Gastrocnemius medialis (tissue), 4 donors: ENCODE results near the gene SVEP1. TPM values are rescaled to one million over a fixed set of nuclear protein-coding genes. Genes with fewer than 3 reads are reported as not detected.
A peak's percentile ranks its signal among the peaks of the same experiment; 100 is the strongest.

ENCODE experiments used
- ATAC-seq, 2 donors: fragments of 150-250 bp; one replicate each; pipeline ENCODE4 v1.9.1; 2016
- DNase-seq, 2 donors: peaks; one replicate each; pipeline ENCODE4 v3.0.0-alpha.2; 2019
- H3K27ac ChIP-seq, 4 donors: fragments of 200-600 bp; sonication (generic); 1 replicate in 1 of 4; 2 replicates in 3 of 4; pipeline ENCODE4 v1.5.1; 2016 to 2018; ENCODE audit warnings: mild to moderate bottlenecking in 2 of 4, moderate library complexity in 1 of 4
- H3K27me3 ChIP-seq, 3 donors: fragments of 200-600 bp; sonication (generic) in 2 of 3; 1 replicate in 1 of 3; 2 replicates in 2 of 3; pipeline versions ENCODE4 v1.5.1 to v1.6.0; 2016 to 2019; ENCODE audit warnings: mild to moderate bottlenecking in 1 of 3, moderate library complexity in 1 of 3
- H3K36me3 ChIP-seq, 2 donors: fragments of 200-600 bp; sonication (generic) in 1 of 2; one replicate each; pipeline ENCODE4 v1.5.1; 2017 to 2018
- H3K4me1 ChIP-seq, 2 donors: fragments of 200-600 bp; sonication (generic) in 1 of 2; one replicate each; pipeline ENCODE4 v1.5.1; 2016 to 2017; ENCODE audit warnings: mild to moderate bottlenecking in 2 of 2
- H3K4me3 ChIP-seq, 4 donors: fragments of 200-600 bp; sonication (generic) in 3 of 4; 1 replicate in 1 of 4; 2 replicates in 3 of 4; pipeline ENCODE4 v1.5.1; 2016 to 2019; ENCODE audit warnings: mild to moderate bottlenecking in 2 of 4
- H3K9me3 ChIP-seq, 3 donors: fragments of 200-600 bp; sonication (generic) in 2 of 3; 1 replicate in 1 of 3; 2 replicates in 2 of 3; pipeline ENCODE4 v1.5.1; 2016 to 2019
- CTCF ChIP-seq, 5 experiments: fragments of 450-650 bp in 3 of 5; fragments of 200-600 bp in 2 of 5; sonication (generic) in 2 of 5; IDR thresholded peaks in 4 of 5; conservative IDR thresholded peaks in 1 of 5; 1 replicate in 4 of 5; 2 replicates in 1 of 5; pipeline ENCODE4 v1.5.1; 2016 to 2019; ENCODE audit warnings: antibody characterized with exemption in 5 of 5, mild to moderate bottlenecking in 3 of 5, moderate library complexity in 3 of 5
- POLR2A ChIP-seq, 2 donors: fragments of 450-650 bp; IDR thresholded peaks; one replicate each; pipeline ENCODE4 v1.6.1; 2017; ENCODE audit warnings: antibody characterized with exemption in 2 of 2, mild to moderate bottlenecking in 2 of 2, moderate library complexity in 2 of 2
- in situ Hi-C, 4 donors: fragments of 200-750 bp; cut with MboI; loops; one replicate each; pipeline versions ENCODE4 v1.15.0 to v1.8.0; 2017; ENCODE audit warnings: low sequenced_read_pairs in 4 of 4
- intact Hi-C: fragments of 100-400 bp; cut with DNase I; formaldehyde crosslinking; loops from one replicate; pipeline ENCODE4 v1.15.1; 2023; ENCODE audit warnings: low total_unique reads
- total RNA-seq, 4 donors: library from RNA; depleted of rRNA; stranded (reverse); fragments of >200 nt; gene quantifications; one replicate each; pipeline versions ENCODE4 v1.1.0 to v1.2.3, GENCODE V29; 2016

Gene SVEP1
- total RNA-seq, 4 donors from 2014 or later: 3.8 to 10.3 (median 6.5) TPM

DNA sequence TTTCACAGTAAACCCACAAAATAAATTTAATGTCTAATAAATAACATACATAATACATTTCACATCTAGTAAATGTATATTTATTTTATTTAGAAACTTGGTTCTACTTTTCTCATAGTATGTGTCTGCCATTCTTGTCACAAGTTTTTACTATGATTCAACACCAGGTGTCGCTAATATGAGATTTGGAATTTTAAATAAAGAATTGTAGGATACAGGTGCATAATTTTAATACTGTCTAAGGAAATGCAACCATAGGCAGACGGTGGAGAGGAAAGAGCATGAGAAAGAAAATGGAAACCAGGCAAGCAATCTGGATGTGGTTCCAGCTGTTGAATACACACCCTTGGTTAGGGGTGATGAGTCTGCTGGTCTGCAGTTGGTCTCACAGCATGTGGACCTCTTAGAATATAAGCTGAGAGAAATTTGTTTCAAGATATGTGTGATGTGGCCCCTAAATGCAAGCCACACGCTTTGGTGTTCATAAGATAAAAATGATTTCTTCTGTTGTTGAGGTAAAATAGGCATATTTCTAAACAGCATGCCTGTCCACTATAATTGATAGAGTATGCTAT lies 127.2 kb downstream of the SVEP1 start:
- no peaks in the 10 kb centered on the region for H3K27me3 ChIP-seq
- intact Hi-C loops: loop anchor here (5.0 kb wide), 1 partner anchor 170 kb away; no protein-coding TSS in a partner anchor
- H3K27ac ChIP-seq: no peak overlapping the region
- no peaks in the 10 kb centered on the region for H3K9me3 ChIP-seq
- DNase-seq: no peak
- H3K4me3 ChIP-seq: no peak overlapping the region
- H3K36me3 ChIP-seq: no peaks in the 10 kb centered on the region
- no peak for TF ChIP-seq POLR2A (IDR thresholded peaks at IDR 0.05)
- peak in 1 of 5 experiments; percentile 9 for TF ChIP-seq CTCF (IDR thresholded peaks at IDR 0.05 in 4 of 5, conservative IDR thresholded peaks at IDR 0.05 in 1 of 5)
- no peaks in the 10 kb centered on the region for H3K4me1 ChIP-seq
- no peak for ATAC-seq
- in situ Hi-C loops: loop anchor here in 1 of 4 donors (10.0 kb wide), 1 partner anchor 172 kb away; no protein-coding TSS in a partner anchor

GRCh38 chr9:110451726-110452125 lies 127.8 kb downstream of the SVEP1 start:
- H3K9me3 ChIP-seq: no peaks in the 10 kb centered on the region
- intact Hi-C loops: loop anchor here (5.0 kb wide), 1 partner anchor 171 kb away; no protein-coding TSS in a partner anchor
- no peaks in the 10 kb centered on the region for H3K36me3 ChIP-seq
- DNase-seq (no peak), ATAC-seq (no peak)
- in situ Hi-C loops: loop anchor here in 1 of 4 donors (10.0 kb wide), 1 partner anchor 173 kb away; no protein-coding TSS in a partner anchor
- H3K27ac ChIP-seq: no peak overlapping the region
- no peaks in the 10 kb centered on the region for H3K27me3 ChIP-seq
- H3K4me1 ChIP-seq: no peaks in the 10 kb centered on the region
- H3K4me3 ChIP-seq: no peak overlapping the region
- TF ChIP-seq POLR2A (IDR thresholded peaks at IDR 0.05): no peak
- no peak for TF ChIP-seq CTCF (IDR thresholded peaks at IDR 0.05 in 4 of 5, conservative IDR thresholded peaks at IDR 0.05 in 1 of 5)

- TF ChIP-seq CTCF (IDR thresholded peaks at IDR 0.05 in 4 of 5, conservative IDR thresholded peaks at IDR 0.05 in 1 of 5) (no peak), POLR2A (IDR thresholded peaks at IDR 0.05) (no peak)
- intact Hi-C loops: no loop called here
Observed at GRCh38 chr9:110447476-110447875, 132.1 kb downstream of the SVEP1 start.

DNA sequence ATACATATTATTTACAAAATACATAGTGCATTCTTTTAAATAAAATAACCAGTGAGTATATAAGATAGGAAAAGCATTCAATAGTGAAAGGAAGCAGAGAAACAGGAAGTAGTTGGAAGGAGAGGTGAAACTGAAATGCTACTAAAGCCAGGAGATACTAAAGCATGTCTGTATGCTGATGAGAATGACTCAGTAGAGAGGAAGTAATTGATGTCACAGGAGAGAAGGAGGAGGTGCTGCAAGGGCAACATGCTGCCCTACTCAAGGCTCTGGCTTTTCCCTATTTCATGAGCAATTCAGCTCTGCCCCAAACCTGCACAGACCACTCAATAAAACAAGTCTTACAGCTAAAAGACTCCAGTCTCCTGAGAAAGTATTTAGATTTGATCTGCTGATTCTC lies 133.4 kb downstream of the SVEP1 start:
- no peak for DNase-seq
- no peak overlapping the region for H3K27ac ChIP-seq
- no peak overlapping the region for H3K4me3 ChIP-seq
- H3K4me1 ChIP-seq: no peaks in the 10 kb centered on the region
- H3K36me3 ChIP-seq: no peaks in the 10 kb centered on the region
- in situ Hi-C loops (loop anchor here in 1 of 4 donors (25.0 kb wide), 1 partner anchor 141 kb away; the partner anchor contains the start of gene SVEP1), intact Hi-C loops (no loop called here)
- TF ChIP-seq CTCF (IDR thresholded peaks at IDR 0.05 in 4 of 5, conservative IDR thresholded peaks at IDR 0.05 in 1 of 5) (no peak), POLR2A (IDR thresholded peaks at IDR 0.05) (no peak)
- no peaks in the 10 kb centered on the region for H3K27me3 ChIP-seq
- no peaks in the 10 kb centered on the region for H3K9me3 ChIP-seq
- no peak for ATAC-seq

More at GRCh38 chr9:110447476-110447875, 132.1 kb downstream of the SVEP1 start:
- Histone ChIP-seq H3K4me3 (no peak overlapping the region), H3K9me3 (no peaks in the 10 kb centered on the region), H3K27ac (no peak overlapping the region), H3K36me3 (no peaks in the 10 kb centered on the region), H3K27me3 (no peaks in the 10 kb centered on the region), H3K4me1 (no peaks in the 10 kb centered on the region)
- DNase-seq: no peak
- ATAC-seq: no peak
- in situ Hi-C loops: loop anchor here in 1 of 4 donors (25.0 kb wide), 1 partner anchor 140 kb away; the partner anchor contains the start of gene SVEP1
